GM23248 (cell line): Measurements from ENCODE around the gene INHA. TPM values are rescaled to one million over a fixed set of nuclear protein-coding genes. Genes with fewer than 3 reads are reported as not detected.

ENCODE experiments used
- DNase-seq: peaks from one replicate; pipeline ENCODE4 v3.0.0-alpha.2; 2015
- H2AFZ ChIP-seq: fragments of 200-600 bp; sonication (generic); 2 replicates; pipeline ENCODE4 v1.6.1; 2016; ENCODE audit warnings: antibody characterized with exemption
- H3F3A ChIP-seq: fragments of 200-600 bp; sonication (generic); 2 replicates; pipeline ENCODE4 v1.6.1; 2016; ENCODE audit warnings: mild to moderate bottlenecking, antibody characterized with exemption, mixed run types; ENCODE audit not compliant: insufficient read depth
- H3K27ac ChIP-seq: fragments of 200-600 bp; sonication (generic); 2 replicates; pipeline ENCODE4 v1.5.1; 2016; ENCODE audit warnings: mild to moderate bottlenecking
- H3K27me3 ChIP-seq: fragments of 200-600 bp; sonication (generic); replicated peaks from 2 replicates; pipeline ENCODE4 v1.6.1; 2016; ENCODE audit warnings: mild to moderate bottlenecking; ENCODE audit not compliant: insufficient read depth
- H3K36me3 ChIP-seq: fragments of 200-600 bp; sonication (generic); 2 replicates; pipeline ENCODE4 v1.6.1; 2016; ENCODE audit warnings: low read depth, mild to moderate bottlenecking
- H3K4me1 ChIP-seq: fragments of 200-600 bp; sonication (generic); 2 replicates; pipeline ENCODE4 v1.6.1; 2016; ENCODE audit warnings: mild to moderate bottlenecking; ENCODE audit not compliant: insufficient read depth
- H3K4me2 ChIP-seq: fragments of 200-600 bp; sonication (generic); one replicate; pipeline ENCODE4 v1.6.1; 2016; ENCODE audit warnings: mild to moderate bottlenecking; ENCODE audit not compliant: unreplicated experiment
- H3K4me3 ChIP-seq: fragments of 200-600 bp; sonication (generic); 2 replicates; pipeline ENCODE4 v1.5.1; 2016; ENCODE audit warnings: mild to moderate bottlenecking
- H3K79me2 ChIP-seq: fragments of 200-600 bp; sonication (generic); 2 replicates; pipeline ENCODE4 v1.6.1; 2016; ENCODE audit warnings: mild to moderate bottlenecking; ENCODE audit not compliant: insufficient read depth
- H3K9ac ChIP-seq: fragments of 200-600 bp; sonication (generic); 2 replicates; pipeline ENCODE4 v1.6.1; 2016; ENCODE audit warnings: mild to moderate bottlenecking
- H3K9me2 ChIP-seq: fragments of 200-600 bp; sonication (generic); 2 replicates; pipeline ENCODE4 v1.6.1; 2016; ENCODE audit warnings: mixed run types, mild to moderate bottlenecking, moderate library complexity; ENCODE audit not compliant: insufficient read depth
- H3K9me3 ChIP-seq: fragments of 200-600 bp; sonication (generic); one replicate; pipeline ENCODE4 v1.6.1; 2017; ENCODE audit warnings: low read depth
- H4K20me1 ChIP-seq: fragments of 200-600 bp; sonication (generic); 2 replicates; pipeline ENCODE4 v1.6.0; 2016; ENCODE audit not compliant: insufficient read depth
- EZH2 ChIP-seq: fragments of 200-600 bp; sonication (generic); IDR thresholded peaks from 2 replicates; pipeline ENCODE4 v1.6.1; 2018; ENCODE audit warnings: antibody characterized with exemption, mild to moderate bottlenecking; ENCODE audit not compliant: insufficient read depth, poor library complexity, severe bottlenecking
- EZH2phosphoT487 ChIP-seq: fragments of 200-600 bp; sonication (generic); IDR thresholded peaks from 2 replicates; pipeline ENCODE4 v1.6.1; 2018; ENCODE audit warnings: antibody characterized with exemption, moderate library complexity, mild to moderate bottlenecking, low read depth; ENCODE audit not compliant: insufficient read depth
- WGBS, 2 experiments: methylation state at CpG; one replicate each; pipeline ENCODE4 v1.1.6; 2015 to 2017; ENCODE audit warnings: low lambda C conversion rate in 2 of 2, low coverage in 1 of 2; ENCODE audit errors: missing lambda C conversion rate in 2 of 2; 5-methylcytosine and 5-hydroxymethylcytosine counted together
- in situ Hi-C: fragments of 300-500 bp; cut with MboI; formaldehyde crosslinking; loops from 2 replicates; pipeline ENCODE4 v1.15.0; 2020
- polyA plus RNA-seq: library from polyadenylated mRNA; unstranded; fragments of >200 nt; fragmentation: Nextera tagmentation; extraction: Ambion mirVana; gene quantifications from 2 replicates; pipeline ENCODE4 v1.2.1, GENCODE V29; 2016
- total RNA-seq: library from RNA; depleted of rRNA; stranded (reverse); fragments of >200 nt; shearing (Covaris generic); gene quantifications from 2 replicates; pipeline ENCODE4 v1.2.3, GENCODE V29; 2014

Gene INHA
- total and polyA plus RNA-seq, 2 experiments from 2014 or later = 0.11 to 0.36 TPM

GRCh38 chr2:219539926-219540678, 32.0 kb upstream of the INHA start:
- no peak overlapping the region for H3K4me3 ChIP-seq
- H3K27ac ChIP-seq = no peak overlapping the region
- H3K9me3 ChIP-seq = no peaks in the 10 kb centered on the region
- TF ChIP-seq EZH2phosphoT487 (no peak), EZH2 (no peak)
- DNase-seq = no peak
- H3K4me2 ChIP-seq = no peak overlapping the region
- H2AFZ ChIP-seq = no peak overlapping the region
- no peaks in the 10 kb centered on the region for H3K9me2 ChIP-seq
- H3K79me2 ChIP-seq = peaks cover 35% of the 10 kb centered on the region
- no peaks in the 10 kb centered on the region for H3K4me1 ChIP-seq
- H3K27me3 ChIP-seq = no peaks in the 10 kb centered on the region
- no peaks in the 10 kb centered on the region for H4K20me1 ChIP-seq
- in situ Hi-C loops = no loop called here
- peaks cover 9% of the 10 kb centered on the region for H3F3A ChIP-seq
- WGBS, 2 experiments = 94% methylated on average over 35 to 46 of the region's 46 CpGs
- no peak overlapping the region for H3K9ac ChIP-seq
- H3K36me3 ChIP-seq = peaks cover 11% of the 10 kb centered on the region; the same call in 1 of the 2 replicates

GRCh38 chr2:219540784-219541504, 31.2 kb upstream of the INHA start:
- peaks cover 11% of the 10 kb centered on the region; the same call in 1 of the 2 replicates for H3K36me3 ChIP-seq
- DNase-seq = no peak
- no peak overlapping the region for H3K4me2 ChIP-seq
- H3K9me2 ChIP-seq = no peaks in the 10 kb centered on the region
- H3K9me3 ChIP-seq = no peaks in the 10 kb centered on the region
- H3K9ac ChIP-seq = no peak overlapping the region
- peaks cover 9% of the 10 kb centered on the region for H3F3A ChIP-seq
- 93% methylated on average over 12 of the region's 12 CpGs for WGBS, 2 experiments
- in situ Hi-C loops = no loop called here
- no peak overlapping the region for H3K27ac ChIP-seq
- H2AFZ ChIP-seq = no peak overlapping the region
- no peaks in the 10 kb centered on the region for H4K20me1 ChIP-seq
- H3K4me3 ChIP-seq = no peak overlapping the region
- TF ChIP-seq EZH2phosphoT487 (no peak), EZH2 (no peak)
- no peaks in the 10 kb centered on the region for H3K27me3 ChIP-seq
- H3K79me2 ChIP-seq = peaks cover 35% of the 10 kb centered on the region
- H3K4me1 ChIP-seq = no peaks in the 10 kb centered on the region

GRCh38 chr2:219541611-219542180, 30.4 kb upstream of the INHA start:
- H3K9ac ChIP-seq = no peak overlapping the region
- DNase-seq = peak; percentile 37
- in situ Hi-C loops = no loop called here

GRCh38 chr2:219542931-219543595, 29.0 kb upstream of the INHA start:
- H3K36me3 ChIP-seq = peaks cover 11% of the 10 kb centered on the region; the same call in 1 of the 2 replicates
- H2AFZ ChIP-seq = peak overlapping the region; percentile 61
- in situ Hi-C loops = no loop called here
- H3K9ac ChIP-seq = peak overlapping the region; percentile 83
- no peaks in the 10 kb centered on the region for H3K9me2 ChIP-seq
- peaks cover 35% of the 10 kb centered on the region for H3K79me2 ChIP-seq
- no peaks in the 10 kb centered on the region for H3K9me3 ChIP-seq
- H3K27me3 ChIP-seq = no peaks in the 10 kb centered on the region
- 1% methylated on average over 45 to 54 of the region's 66 CpGs for WGBS, 2 experiments
- H3K4me2 ChIP-seq = peak overlapping the region; percentile 85
- DNase-seq = peak; percentile 73
- peak overlapping the region; percentile 80 for H3K4me3 ChIP-seq
- H3F3A ChIP-seq = peaks cover 9% of the 10 kb centered on the region
- H3K4me1 ChIP-seq = no peaks in the 10 kb centered on the region
- H3K27ac ChIP-seq = peak overlapping the region; percentile 76
- no peaks in the 10 kb centered on the region for H4K20me1 ChIP-seq
- TF ChIP-seq EZH2 (no peak), EZH2phosphoT487 (no peak)

More at GRCh38 chr2:219541611-219542180, 30.4 kb upstream of the INHA start:
- no peak overlapping the region for H2AFZ ChIP-seq
- H3F3A ChIP-seq = peaks cover 9% of the 10 kb centered on the region
- no peaks in the 10 kb centered on the region for H3K27me3 ChIP-seq
- H3K36me3 ChIP-seq = peaks cover 11% of the 10 kb centered on the region; the same call in 1 of the 2 replicates
- H3K4me3 ChIP-seq = 0 out of 2 replicates have a peak overlapping the region, but pooled peaks have one; percentile 80
- H3K4me2 ChIP-seq = peak overlapping the region; percentile 85
- no peak overlapping the region for H3K27ac ChIP-seq
- no peaks in the 10 kb centered on the region for H3K9me3 ChIP-seq
- peaks cover 35% of the 10 kb centered on the region for H3K79me2 ChIP-seq
- TF ChIP-seq EZH2phosphoT487 (no peak), EZH2 (no peak)
- H3K9me2 ChIP-seq = no peaks in the 10 kb centered on the region
- H4K20me1 ChIP-seq = no peaks in the 10 kb centered on the region
- no peaks in the 10 kb centered on the region for H3K4me1 ChIP-seq
- WGBS, 2 experiments = 67 to 72% methylated on average over 30 to 47 of the region's 48 CpGs
